Activated gamma-delta T cell treated with Interleukin-2 at 50 U/mL for 16 hours (primary cell): ENCODE data around the gene SLC35E1.
"Not testable (repeated sequence)": the region's sequence is repeated elsewhere in the genome, so short reads cannot be mapped to it uniquely, and the experiment has no call there.

Experiments used
- DNase-seq: peaks from one replicate; pipeline ENCODE4 v3.0.0-alpha.2; 2020

The SLC35E1 gene

DNA sequence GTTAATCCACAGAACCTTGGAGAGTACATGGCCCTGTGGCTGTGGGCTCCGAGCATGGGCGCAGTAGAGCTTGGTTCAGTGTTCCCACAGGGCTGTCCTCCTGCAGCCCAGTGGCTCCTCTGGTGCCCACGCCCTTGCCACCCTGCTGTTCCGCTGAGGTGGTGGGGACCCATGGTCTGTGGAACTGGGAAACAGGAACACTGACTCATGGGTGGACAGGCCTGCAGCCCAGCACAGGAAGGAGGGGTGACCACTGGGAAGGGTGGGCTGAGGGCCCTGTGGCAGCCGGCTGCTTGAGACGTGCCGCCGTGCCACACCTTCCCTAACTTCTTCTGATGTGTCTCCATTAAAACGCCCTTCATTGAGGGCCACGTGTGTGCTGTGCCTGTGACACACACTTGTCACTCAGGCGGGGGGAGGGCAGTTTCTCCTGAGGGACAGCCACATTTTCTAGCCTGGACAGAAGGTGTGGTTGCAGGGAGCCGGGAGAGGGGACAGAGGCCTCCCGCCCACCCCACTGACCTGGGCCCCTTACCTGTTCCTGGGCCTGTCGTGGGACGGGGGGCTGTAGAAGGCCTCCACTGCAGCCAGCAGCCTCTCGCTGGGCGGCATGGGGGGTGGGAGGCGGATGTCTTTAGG lies 51.1 kb downstream of the SLC35E1 start:
- no peak for DNase-seq

GRCh38 chr19:16520074-16520973 lies 51.9 kb downstream of the SLC35E1 start:
- DNase-seq: no peak

- no peak for DNase-seq
Measured at GRCh38 chr19:16519230-16519687, 53.0 kb downstream of the SLC35E1 start.

DNA sequence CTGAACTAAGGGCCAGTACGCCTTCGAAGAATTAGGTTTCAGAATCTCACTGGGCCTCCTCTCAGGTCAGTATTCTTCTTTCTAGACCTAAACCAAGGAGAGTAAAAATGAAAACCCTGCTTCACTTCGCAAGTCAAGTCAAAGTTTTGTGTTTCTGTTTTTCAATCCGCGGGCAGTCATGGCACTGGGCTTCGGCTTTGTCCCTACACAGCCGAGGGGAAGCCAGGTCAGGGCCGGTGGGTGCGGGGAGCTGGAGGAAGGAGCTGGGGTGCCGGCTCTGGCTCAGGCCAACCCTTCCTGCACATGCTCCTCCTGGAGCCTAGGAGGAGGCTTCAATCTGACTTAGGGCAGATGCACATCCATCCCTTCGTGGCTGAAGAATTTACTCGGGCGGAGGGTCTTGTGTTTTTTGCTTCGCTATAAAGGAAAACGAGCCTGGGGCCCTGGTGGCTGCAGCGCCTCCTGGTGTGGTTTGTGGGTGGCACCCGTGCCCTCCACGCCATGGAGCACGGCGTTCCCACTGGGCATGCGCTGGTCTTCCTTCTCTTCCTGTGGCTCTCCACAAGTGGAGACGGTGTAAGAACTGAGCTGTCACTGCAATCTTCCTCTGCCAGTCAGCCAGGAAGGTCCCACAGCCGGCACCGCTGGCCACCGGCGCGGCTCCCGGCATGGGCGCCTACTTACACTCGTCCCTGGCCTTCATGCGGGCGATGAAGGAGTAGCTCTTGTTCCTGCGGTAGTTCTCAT lies 53.6 kb downstream of the SLC35E1 start:
- no peak for DNase-seq

DNA sequence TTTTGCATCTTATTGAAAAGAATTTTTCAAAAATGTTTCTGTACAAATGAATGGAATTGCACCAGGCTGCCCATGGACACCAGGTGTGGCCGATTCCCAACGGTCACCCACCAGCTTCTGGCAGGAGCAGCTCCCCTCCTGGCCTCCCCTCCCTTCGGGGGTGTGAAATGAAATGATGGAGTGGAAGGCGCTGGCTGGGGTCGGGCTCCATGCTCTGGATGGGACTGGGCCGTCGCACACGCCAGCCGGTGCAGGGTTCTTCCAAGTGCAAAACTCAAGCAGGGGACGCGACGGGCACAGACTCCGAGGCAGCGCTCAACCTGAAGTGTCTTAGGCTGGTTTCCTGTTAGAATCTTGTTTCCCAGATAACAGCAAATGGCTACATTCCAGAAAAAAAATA lies 54.2 kb downstream of the SLC35E1 start:
- DNase-seq: no peak

DNA sequence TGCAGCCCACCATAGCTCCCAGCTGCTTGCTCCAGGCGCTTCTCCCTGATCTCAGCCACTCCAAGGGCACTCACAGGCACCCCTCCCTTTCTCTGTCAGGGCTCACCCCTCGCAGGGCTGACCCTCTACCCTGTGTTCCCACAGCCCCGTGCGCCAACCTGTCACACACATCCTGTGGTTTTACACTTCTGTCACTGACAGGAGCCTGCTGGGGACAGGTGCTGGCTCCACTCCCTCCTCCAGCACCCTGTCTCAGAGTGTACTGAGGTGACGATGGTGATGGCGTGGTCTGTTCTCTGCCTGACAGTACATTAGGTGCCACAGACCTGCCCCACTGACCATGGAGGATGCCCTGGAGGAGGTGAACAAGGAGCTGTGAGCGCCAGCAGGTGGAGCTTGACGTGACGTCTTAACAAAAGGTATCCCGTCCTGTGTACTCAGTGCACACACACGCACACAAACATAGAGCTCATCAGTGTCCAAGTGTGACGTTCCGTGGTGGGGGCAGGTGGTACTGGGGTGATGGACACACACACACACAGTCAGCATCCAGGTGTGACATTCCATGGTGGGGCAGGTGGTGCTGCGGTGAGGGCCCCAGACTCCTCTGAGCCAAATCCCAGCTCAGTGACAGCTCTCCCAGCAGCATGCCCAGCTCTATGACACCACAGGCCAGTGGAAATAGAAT lies 55.1 kb downstream of the SLC35E1 start:
- no peak for DNase-seq

DNA sequence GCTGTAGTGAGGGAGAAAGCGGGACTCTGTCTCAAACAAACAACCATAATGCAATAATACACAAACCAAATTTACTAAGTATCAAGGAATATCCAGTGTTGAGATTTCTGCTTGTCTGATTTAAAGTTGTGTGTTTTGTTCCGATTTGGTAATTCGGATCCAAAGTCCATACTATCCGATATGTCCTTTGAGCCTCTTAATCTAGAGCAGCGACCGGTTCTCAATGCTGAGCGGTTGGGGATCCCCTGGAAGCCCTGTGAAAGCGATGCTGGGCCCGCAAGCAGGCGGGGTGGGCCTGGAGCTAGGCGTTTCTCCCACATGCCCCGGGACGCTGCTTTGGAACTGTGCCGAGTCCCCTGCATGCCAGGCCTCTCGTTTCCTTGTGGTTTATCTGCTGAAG lies 55.8 kb downstream of the SLC35E1 start:
- no peak for DNase-seq

DNA sequence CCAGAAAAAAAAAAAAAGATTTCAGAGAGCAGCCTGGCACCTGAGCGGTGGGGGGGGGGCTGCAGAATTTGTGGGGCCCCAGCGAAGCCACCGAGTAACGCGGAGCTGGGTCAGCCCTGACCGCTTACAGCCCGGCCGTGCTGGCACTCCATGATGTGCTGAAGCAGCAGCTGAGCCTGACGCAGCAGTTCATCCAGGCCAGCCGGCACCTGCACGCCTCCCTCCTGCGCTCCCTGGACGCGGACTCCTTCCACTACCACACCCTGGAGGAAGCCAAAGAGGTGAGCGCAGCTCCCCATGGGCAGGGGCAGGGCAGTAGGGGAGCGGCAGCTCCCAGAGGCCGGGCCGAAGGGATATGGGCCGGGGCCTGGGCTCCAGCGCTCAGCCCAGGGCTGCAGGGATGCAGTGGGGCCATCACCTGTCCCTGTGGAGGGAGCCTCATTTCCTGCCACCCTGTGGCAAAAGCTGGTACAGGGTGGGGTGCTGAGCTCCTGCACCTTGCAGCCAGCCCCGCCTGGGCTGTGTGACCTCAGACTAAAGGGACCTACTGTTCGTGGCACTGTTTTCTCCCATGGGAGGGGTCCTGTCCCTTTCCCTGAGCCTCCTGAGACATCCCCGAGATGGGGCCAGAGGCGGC lies 57.7 kb downstream of the SLC35E1 start:
- no peak for DNase-seq

- DNase-seq: not testable (repeated sequence)
Measured at GRCh38 chr19:16512611-16513010, 59.6 kb downstream of the SLC35E1 start.

DNA sequence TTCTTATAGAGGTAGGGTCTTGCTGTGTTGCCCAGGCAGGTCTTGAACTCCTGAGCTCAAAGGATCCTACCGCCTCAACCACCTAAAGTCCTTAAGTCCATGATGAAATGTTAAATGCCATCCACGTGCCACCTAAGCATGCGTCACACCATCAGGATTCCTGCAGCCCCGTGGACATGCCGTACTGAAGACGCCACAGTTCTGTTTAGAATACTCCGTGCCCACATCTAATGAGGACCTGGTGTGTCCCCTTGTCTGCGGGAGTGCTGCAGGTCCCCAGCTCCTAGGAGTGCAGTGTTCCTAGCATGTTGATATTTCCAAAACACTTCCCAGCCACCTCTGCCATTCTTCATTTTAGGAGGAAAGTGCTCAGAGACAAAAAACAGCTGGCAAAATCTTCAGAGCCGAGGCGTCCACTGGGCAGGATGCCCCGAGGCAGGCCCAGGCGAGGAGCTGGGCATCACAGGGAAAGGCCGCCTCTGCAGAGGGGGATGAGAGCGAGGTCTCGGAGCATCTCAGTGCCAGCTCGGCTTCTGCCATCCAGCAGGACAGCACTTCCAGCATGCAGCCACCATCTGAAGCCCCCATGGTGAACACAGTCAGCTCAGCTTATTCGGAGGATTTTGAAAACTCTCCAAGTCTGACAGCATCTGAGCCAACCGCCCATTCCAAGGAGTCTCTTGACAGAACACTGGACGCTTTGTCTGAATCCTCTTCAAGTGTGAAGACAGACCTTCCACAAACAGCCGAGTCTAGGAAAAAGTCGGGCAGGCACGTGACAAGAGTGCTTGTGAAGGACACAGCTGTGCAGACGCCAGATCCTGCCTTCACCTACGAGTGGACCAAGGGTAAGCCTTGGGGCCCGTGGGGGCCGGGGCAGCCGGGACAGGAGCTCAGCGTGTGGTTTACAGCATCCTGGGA lies 62.8 kb downstream of the SLC35E1 start:
- no peak for DNase-seq

DNA sequence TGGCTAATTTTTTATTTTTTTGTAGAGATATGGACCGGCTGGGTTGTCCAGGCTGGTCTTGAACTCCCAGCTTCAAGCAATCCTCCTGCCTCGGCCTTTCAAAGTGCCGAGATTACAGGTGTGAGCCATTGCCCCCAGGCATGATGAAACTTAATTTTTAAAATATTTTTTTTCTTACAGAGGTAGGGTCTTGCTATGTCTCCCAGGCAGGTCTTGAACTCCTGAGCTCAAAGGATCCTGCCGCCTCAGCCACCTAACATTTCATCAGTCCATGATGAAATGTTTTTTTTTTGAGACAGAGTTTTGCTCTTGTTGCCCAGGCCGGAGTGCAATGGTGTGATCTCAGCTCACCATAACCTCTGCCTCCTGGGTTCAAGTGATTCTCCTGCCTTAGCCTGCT lies 63.7 kb downstream of the SLC35E1 start:
- no peak for DNase-seq

GRCh38 chr19:16506961-16507360 lies 65.3 kb downstream of the SLC35E1 start:
- no peak for DNase-seq

DNA sequence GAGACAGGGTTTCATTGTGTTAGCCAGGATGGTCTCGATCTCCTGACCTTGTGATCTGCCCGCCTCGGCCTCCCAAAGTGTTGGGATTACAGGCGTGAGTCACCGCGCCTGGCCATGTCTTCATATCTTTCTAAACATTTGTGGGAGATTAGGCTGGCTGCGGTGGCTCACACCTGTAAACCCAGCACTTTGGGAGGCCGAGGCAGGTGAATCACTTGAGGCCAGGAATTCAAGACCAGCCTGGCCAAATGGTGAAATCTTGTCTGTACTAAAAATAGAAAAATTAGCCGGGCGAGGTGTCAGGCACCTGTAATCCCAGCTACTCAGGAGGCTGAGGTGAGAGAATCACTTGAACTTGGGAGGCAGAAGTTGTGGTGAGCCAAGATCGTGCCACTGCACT lies 66.1 kb downstream of the SLC35E1 start:
- not testable (repeated sequence) for DNase-seq

- no peak for DNase-seq
Measured at GRCh38 chr19:16504271-16504670, 67.9 kb downstream of the SLC35E1 start.
